ENCODE results near the gene PACS1. TPM values are rescaled to one million over a fixed set of nuclear protein-coding genes. Genes with fewer than 3 reads are reported as not detected.

The PACS1 gene
- polyA plus RNA-seq, 1 donor: 30.3 TPM

GRCh38 chr11:66288671-66289547 is 218.8 kb downstream of the PACS1 start, which contains the start of gene YIF1A:
Gene YIF1A (minus strand): TSS chr11:66289143. CDS start chr11:66288985, 158 bp downstream.
- no peaks in the 10 kb centered on the region for H3K9me3 ChIP-seq (ENCODE audit: control insufficient read depth, low read depth, low read length)
- peak within 1 kb of the TSS; percentile 97 for H3K27ac ChIP-seq (ENCODE audit: low read length)
- H3K4me1 ChIP-seq (ENCODE audit: control insufficient read depth, insufficient read depth, low read length): peaks cover 28% of the 10 kb centered on the region
- peak; percentile 100 for DNase-seq
- no CpG with 5 or more reads among the region's 87 CpGs for WGBS (ENCODE audit: insufficient coverage, low lambda C conversion rate)
- H3K4me3 ChIP-seq (ENCODE audit: low read length): peak within 1 kb of the TSS; percentile 76
- H3K27me3 ChIP-seq (ENCODE audit: control insufficient read depth, insufficient read depth, low read length): peaks cover 27% of the 10 kb centered on the region
- peaks cover 35% of the 10 kb centered on the region for H3K36me3 ChIP-seq (ENCODE audit: control insufficient read depth, insufficient read depth, low read length)

GRCh38 chr11:66289548-66290329 is 219.7 kb downstream of the PACS1 start:
- peak overlapping the region; percentile 72 for H3K4me3 ChIP-seq (ENCODE audit: low read length)
- H3K36me3 ChIP-seq (ENCODE audit: control insufficient read depth, insufficient read depth, low read length): peaks cover 26% of the 10 kb centered on the region
- peaks cover 28% of the 10 kb centered on the region for H3K4me1 ChIP-seq (ENCODE audit: control insufficient read depth, insufficient read depth, low read length)
- DNase-seq: no peak
- WGBS (ENCODE audit: insufficient coverage, low lambda C conversion rate): no CpG with 5 or more reads among the region's 36 CpGs
- H3K27ac ChIP-seq (ENCODE audit: low read length): peak overlapping the region; percentile 97
- H3K9me3 ChIP-seq (ENCODE audit: control insufficient read depth, low read depth, low read length): peaks cover 3% of the 10 kb centered on the region
- peaks cover 33% of the 10 kb centered on the region for H3K27me3 ChIP-seq (ENCODE audit: control insufficient read depth, insufficient read depth, low read length)

- no CpG with 5 or more reads among the region's 2 CpGs for WGBS (ENCODE audit: insufficient coverage, low lambda C conversion rate)
- Histone ChIP-seq H3K9me3 (ENCODE audit: control insufficient read depth, low read depth, low read length) (peaks cover 4% of the 10 kb centered on the region), H3K4me1 (ENCODE audit: control insufficient read depth, insufficient read depth, low read length) (peaks cover 28% of the 10 kb centered on the region), H3K27ac (ENCODE audit: low read length) (no peak overlapping the region), H3K27me3 (ENCODE audit: control insufficient read depth, insufficient read depth, low read length) (peaks cover 33% of the 10 kb centered on the region), H3K36me3 (ENCODE audit: control insufficient read depth, insufficient read depth, low read length) (peaks cover 21% of the 10 kb centered on the region), H3K4me3 (ENCODE audit: low read length) (no peak overlapping the region)
- no peak for DNase-seq
These were observed 220.2 kb downstream of the PACS1 start for GRCh38 chr11:66290330-66290621.

DNA sequence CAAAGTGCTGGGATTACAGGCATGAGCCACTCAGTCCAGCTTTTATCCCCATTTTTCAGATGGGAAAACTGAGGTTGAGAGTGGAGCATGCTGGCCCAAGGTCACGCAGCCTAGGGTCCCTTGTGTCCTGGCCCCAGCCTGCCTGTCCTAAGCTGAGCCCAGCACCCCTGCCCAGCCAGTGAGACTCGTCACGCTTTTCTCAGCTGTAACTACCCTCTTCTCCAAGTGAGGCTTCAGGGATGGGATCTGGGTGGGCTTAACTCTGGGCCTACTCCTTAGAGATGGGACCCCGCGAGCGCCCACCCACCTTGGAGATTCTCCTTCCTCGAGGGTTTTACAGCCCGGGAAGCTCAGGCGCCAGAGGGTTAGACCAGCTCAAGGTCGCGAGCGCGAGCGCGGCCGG is 221.2 kb downstream of the PACS1 start:
- H3K27me3 ChIP-seq (ENCODE audit: control insufficient read depth, insufficient read depth, low read length): peaks cover 38% of the 10 kb centered on the region
- H3K4me1 ChIP-seq (ENCODE audit: control insufficient read depth, insufficient read depth, low read length): peaks cover 28% of the 10 kb centered on the region
- no peak overlapping the region for H3K4me3 ChIP-seq (ENCODE audit: low read length)
- peaks cover 12% of the 10 kb centered on the region for H3K36me3 ChIP-seq (ENCODE audit: control insufficient read depth, insufficient read depth, low read length)
- no CpG with 5 or more reads among the region's 16 CpGs for WGBS (ENCODE audit: insufficient coverage, low lambda C conversion rate)
- peaks cover 4% of the 10 kb centered on the region for H3K9me3 ChIP-seq (ENCODE audit: control insufficient read depth, low read depth, low read length)
- H3K27ac ChIP-seq (ENCODE audit: low read length): no peak overlapping the region
- DNase-seq: no peak

DNA sequence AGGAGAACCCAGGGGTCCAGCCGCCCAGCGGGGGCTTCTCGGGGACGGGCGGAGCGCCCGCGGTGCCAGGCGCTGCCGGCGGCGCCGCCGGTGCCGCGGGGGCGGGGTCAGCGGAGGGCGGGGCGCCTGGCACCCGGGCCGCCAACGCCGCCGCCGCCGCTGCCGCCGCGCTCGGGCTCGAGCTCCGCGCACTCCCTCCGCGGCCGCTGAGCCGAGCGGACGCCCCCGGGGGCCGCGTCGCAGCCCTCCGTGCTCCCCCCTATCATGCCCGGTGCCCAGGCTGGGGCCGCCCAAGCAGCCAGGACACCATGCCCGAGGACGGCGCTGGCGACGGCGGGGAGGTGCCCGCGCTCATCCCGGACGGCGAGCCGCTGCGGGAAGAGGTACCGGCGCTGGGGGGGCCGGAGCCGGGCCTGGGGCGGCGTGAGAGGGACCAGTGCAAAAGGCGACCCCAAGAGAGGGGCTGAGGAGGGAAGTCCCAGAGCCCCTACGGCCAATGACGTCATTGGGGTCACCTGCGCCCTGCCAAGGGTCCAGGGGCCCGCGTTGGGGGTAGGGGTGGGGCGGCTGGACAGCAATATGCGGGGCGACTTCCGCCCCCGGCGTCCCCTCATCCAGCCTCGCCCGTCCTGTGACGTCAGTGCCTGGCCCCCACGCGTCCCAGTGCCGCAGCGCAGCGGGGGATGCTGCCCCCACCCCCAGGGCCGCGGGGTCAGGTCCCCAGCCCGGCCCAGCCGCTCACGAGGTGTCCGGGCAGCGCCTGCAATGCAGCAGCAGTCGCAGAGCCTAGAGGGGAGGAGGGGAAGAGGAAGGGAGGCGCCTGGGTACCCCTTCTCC is 221.9 kb downstream of the PACS1 start, which contains the start of gene TMEM151A:
TMEM151A (plus strand) TSS at position 189 of the 837 bp plus-strand sequence; CDS start at position 309, 120 bp downstream.
- DNase-seq: no peak
- H3K27me3 ChIP-seq (ENCODE audit: control insufficient read depth, insufficient read depth, low read length): peaks cover 39% of the 10 kb centered on the region
- WGBS (ENCODE audit: insufficient coverage, low lambda C conversion rate): no CpG with 5 or more reads among the region's 95 CpGs
- H3K36me3 ChIP-seq (ENCODE audit: control insufficient read depth, insufficient read depth, low read length): peaks cover 9% of the 10 kb centered on the region
- H3K4me3 ChIP-seq (ENCODE audit: low read length): peak within 1 kb of the TSS; percentile 19
- peaks cover 4% of the 10 kb centered on the region for H3K9me3 ChIP-seq (ENCODE audit: control insufficient read depth, low read depth, low read length)
- H3K27ac ChIP-seq (ENCODE audit: low read length): no peak within 1 kb of the TSS
- peaks cover 25% of the 10 kb centered on the region for H3K4me1 ChIP-seq (ENCODE audit: control insufficient read depth, insufficient read depth, low read length)

DNA sequence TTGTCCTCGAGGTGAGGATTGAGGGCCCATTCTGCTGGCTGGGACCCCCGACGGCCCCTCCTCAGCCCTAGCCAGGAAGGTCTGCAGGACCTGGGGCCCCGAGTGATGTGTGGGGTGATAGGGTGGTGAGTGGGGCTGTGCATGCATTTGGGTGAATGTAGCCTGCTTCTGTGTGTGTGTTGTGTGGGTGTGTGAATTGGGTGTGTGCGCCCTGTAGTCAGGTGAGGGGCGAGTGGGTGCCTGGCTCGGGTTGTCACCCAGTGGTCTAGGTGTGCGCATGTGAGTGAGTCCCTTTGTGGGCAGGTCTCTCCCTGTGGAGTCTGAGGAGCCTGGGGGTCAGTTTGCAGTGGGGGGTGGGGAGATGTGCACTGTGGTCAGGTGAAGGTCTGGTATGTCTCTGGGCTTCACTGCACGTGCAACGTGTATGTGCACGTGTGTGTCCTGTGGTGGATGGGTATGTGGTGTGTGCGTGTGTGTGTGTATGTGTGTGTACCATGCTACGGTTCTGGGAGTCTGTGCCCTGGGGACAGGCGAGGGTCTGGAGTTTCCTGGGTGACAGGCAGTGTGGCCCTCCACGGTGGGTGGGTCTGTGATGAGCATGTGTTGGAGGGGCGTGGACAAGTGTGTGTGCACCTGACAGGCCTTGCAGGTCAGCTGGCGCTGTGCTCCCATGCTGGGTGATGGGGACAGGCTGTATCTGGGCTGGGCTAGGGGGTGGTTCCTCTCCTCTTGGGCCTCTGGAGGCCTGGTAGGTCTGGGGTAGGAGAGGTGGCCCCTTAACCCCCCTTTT is 222.7 kb downstream of the PACS1 start:
- peaks cover 4% of the 10 kb centered on the region for H3K9me3 ChIP-seq (ENCODE audit: control insufficient read depth, low read depth, low read length)
- no peak overlapping the region for H3K27ac ChIP-seq (ENCODE audit: low read length)
- peaks cover 19% of the 10 kb centered on the region for H3K4me1 ChIP-seq (ENCODE audit: control insufficient read depth, insufficient read depth, low read length)
- no peak for DNase-seq
- H3K36me3 ChIP-seq (ENCODE audit: control insufficient read depth, insufficient read depth, low read length): peaks cover 2% of the 10 kb centered on the region
- peaks cover 45% of the 10 kb centered on the region for H3K27me3 ChIP-seq (ENCODE audit: control insufficient read depth, insufficient read depth, low read length)
- no peak overlapping the region for H3K4me3 ChIP-seq (ENCODE audit: low read length)
- WGBS (ENCODE audit: insufficient coverage, low lambda C conversion rate): no CpG with 5 or more reads among the region's 17 CpGs

DNA sequence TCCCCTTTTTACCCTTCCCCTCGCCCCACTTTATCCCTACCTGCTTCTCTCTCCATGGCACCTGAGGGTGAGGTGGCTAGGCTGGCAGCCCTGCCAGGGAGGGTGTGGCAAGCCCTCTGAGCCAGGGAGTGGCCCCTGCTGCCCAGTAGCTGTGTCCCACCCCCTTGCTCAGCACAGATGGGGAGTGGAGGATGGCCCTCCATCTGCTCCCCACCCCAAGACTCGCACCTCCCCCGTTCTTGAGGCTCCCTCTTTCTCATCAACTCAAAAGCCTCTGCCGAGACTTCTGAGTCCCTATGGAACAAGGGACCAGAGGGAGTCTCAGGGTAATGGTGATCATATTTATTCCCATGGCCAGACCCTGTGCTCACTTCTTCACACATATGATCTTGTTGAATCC is 223.3 kb downstream of the PACS1 start:
- Histone ChIP-seq H3K27ac (ENCODE audit: low read length) (no peak overlapping the region), H3K27me3 (ENCODE audit: control insufficient read depth, insufficient read depth, low read length) (peaks cover 51% of the 10 kb centered on the region), H3K4me3 (ENCODE audit: low read length) (no peak overlapping the region), H3K4me1 (ENCODE audit: control insufficient read depth, insufficient read depth, low read length) (peaks cover 13% of the 10 kb centered on the region), H3K9me3 (ENCODE audit: control insufficient read depth, low read depth, low read length) (peaks cover 4% of the 10 kb centered on the region), H3K36me3 (ENCODE audit: control insufficient read depth, insufficient read depth, low read length) (no peaks in the 10 kb centered on the region)
- no CpG with 5 or more reads among the region's 4 CpGs for WGBS (ENCODE audit: insufficient coverage, low lambda C conversion rate)
- no peak for DNase-seq

DNA sequence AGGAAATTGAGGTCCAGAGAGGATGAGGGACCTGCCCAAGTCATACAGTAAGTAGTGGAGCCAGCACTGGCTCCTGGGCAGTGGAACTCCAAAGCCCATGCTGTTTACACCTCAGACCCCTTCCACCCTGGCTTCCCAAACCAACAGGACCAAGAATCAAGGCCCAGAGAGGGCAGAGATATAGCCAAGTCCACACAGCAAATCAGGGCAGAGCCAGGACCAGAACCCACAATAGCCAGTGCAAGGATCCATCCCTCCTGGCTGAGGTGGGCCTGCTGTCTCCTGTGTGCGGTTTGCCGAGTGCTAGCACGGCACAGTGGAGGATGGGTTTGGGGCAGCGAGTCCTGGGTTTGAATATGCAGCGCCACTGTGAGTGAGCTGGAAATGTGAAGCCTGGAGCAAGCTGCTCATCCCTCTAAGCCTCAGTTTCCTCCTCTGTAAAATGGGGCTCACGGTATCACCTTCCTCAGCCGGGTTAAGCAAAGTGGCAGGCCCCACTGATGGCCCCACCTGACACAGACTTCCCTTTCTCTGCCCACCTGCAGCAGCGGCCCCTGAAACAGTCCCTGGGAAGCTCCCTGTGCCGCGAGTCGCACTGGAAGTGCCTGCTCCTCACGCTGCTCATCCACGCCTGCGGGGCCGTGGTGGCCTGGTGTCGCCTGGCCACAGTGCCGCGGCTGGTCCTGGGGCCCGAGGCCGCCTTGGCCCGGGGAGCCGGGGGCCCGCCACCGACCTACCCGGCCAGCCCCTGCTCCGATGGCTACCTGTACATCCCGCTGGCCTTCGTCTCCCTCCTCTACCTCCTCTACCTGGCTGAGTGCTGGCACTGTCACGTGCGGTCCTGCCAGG is 223.9 kb downstream of the PACS1 start:
- H3K36me3 ChIP-seq (ENCODE audit: control insufficient read depth, insufficient read depth, low read length): no peaks in the 10 kb centered on the region
- H3K27ac ChIP-seq (ENCODE audit: low read length): no peak overlapping the region
- 100% methylated on average over 1 of the region's 30 CpGs for WGBS (ENCODE audit: insufficient coverage, low lambda C conversion rate)
- H3K4me1 ChIP-seq (ENCODE audit: control insufficient read depth, insufficient read depth, low read length): peaks cover 13% of the 10 kb centered on the region
- no peak for DNase-seq
- H3K27me3 ChIP-seq (ENCODE audit: control insufficient read depth, insufficient read depth, low read length): peaks cover 52% of the 10 kb centered on the region
- no peak overlapping the region for H3K4me3 ChIP-seq (ENCODE audit: low read length)
- H3K9me3 ChIP-seq (ENCODE audit: control insufficient read depth, low read depth, low read length): peaks cover 4% of the 10 kb centered on the region
